IPS-NIHi7 (cell line): ENCODE measurements around the gene ROBO1.

Experiments used
- DNase-seq: peaks from one replicate; pipeline ENCODE4 v3.0.0; 2012; ENCODE audit warnings: mixed read lengths; ENCODE audit errors: extremely low spot score

The ROBO1 gene

GRCh38 chr3:79074558-79074957 is 693.2 kb downstream of the ROBO1 start:
- DNase-seq: no peak

- DNase-seq: no peak
Observed at GRCh38 chr3:79067734-79068133, 700.1 kb downstream of the ROBO1 start.

- DNase-seq: no peak
Observed at GRCh38 chr3:79066481-79066880, 701.3 kb downstream of the ROBO1 start.

- DNase-seq: no peak
Observed at GRCh38 chr3:79063624-79064023, 704.2 kb downstream of the ROBO1 start.

- DNase-seq: no peak
Observed at GRCh38 chr3:79057756-79058155, 710.0 kb downstream of the ROBO1 start.

GRCh38 chr3:79056498-79056897 is 711.3 kb downstream of the ROBO1 start:
- no peak for DNase-seq

GRCh38 chr3:79052054-79052681 is 715.6 kb downstream of the ROBO1 start:
- DNase-seq: no peak

- no peak for DNase-seq
Observed at GRCh38 chr3:79047581-79047980, 720.2 kb downstream of the ROBO1 start.

- no peak for DNase-seq
Observed at GRCh38 chr3:79041621-79042020, 726.2 kb downstream of the ROBO1 start.

GRCh38 chr3:79040701-79041100 is 727.1 kb downstream of the ROBO1 start:
- DNase-seq: no peak

GRCh38 chr3:79040091-79040490 is 727.7 kb downstream of the ROBO1 start:
- DNase-seq: no peak

GRCh38 chr3:79039192-79039591 is 728.6 kb downstream of the ROBO1 start:
- no peak for DNase-seq

- DNase-seq: no peak
Observed at GRCh38 chr3:79038636-79039035, 729.2 kb downstream of the ROBO1 start.

- no peak for DNase-seq
Observed at GRCh38 chr3:79038057-79038456, 729.7 kb downstream of the ROBO1 start.

- no peak for DNase-seq
Observed at GRCh38 chr3:79032686-79033318, 735.0 kb downstream of the ROBO1 start.

- DNase-seq: no peak
Observed at GRCh38 chr3:79030157-79030556, 737.6 kb downstream of the ROBO1 start.

GRCh38 chr3:79028916-79029315 is 738.9 kb downstream of the ROBO1 start:
- no peak for DNase-seq

- no peak for DNase-seq
Observed at GRCh38 chr3:79027593-79027992, 740.2 kb downstream of the ROBO1 start.

- no peak for DNase-seq
Observed at GRCh38 chr3:79019924-79020173, 747.9 kb downstream of the ROBO1 start.

GRCh38 chr3:79019137-79019923 is 748.5 kb downstream of the ROBO1 start:
- DNase-seq: peak; percentile 81

- peak; percentile 64 for DNase-seq
Observed at GRCh38 chr3:79018671-79019136, 749.1 kb downstream of the ROBO1 start.

- DNase-seq: no peak
Observed at GRCh38 chr3:79018265-79018664, 749.5 kb downstream of the ROBO1 start.
